ENCODE data around the gene EIF2B5. TPM values are rescaled to one million over a fixed set of nuclear protein-coding genes. Genes with fewer than 3 reads are reported as not detected.
A peak's percentile ranks its signal among the peaks of the same experiment; 100 is the strongest.

EIF2B5 gene
- total and polyA plus RNA-seq, 3 donors from 2014 or later = 36.7 to 48.1 (median 37.2) TPM

DNA sequence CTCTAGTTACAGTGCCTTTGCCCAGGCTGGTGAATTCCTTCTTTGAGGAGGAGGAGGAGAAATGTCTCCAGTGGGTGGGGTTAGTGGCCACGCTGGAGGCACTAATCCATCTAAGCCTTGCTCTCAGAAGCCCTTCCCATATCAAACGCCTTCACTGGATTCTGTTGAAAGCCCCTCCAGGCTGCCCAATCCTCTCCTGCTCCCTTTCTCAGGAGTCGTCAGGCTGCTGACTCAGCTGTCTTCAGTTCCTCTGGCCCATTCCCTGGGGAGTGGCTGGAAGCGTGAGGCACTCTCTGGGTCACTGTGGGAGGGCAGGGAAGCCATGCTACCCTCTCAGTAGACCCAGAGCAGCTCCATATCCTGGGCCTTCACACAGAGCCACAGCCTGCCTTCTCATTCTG, 42.2 kb downstream of the EIF2B5 start:
- no peaks in the 10 kb centered on the region for H3K9me3 ChIP-seq
- H3K27ac ChIP-seq = peak overlapping the region in 1 of 2 donors; percentile 85
- H3K4me3 ChIP-seq = no peak overlapping the region
- H3K36me3 ChIP-seq (ENCODE audit: low read depth, missing control alignments) = peaks cover 6% of the 10 kb centered on the region
- peaks cover 27% of the 10 kb centered on the region for H3K4me1 ChIP-seq
- 15 to 22% methylated on average over 4 of the region's 4 CpGs for WGBS, 2 donors
- TF ChIP-seq, protein P1, sequence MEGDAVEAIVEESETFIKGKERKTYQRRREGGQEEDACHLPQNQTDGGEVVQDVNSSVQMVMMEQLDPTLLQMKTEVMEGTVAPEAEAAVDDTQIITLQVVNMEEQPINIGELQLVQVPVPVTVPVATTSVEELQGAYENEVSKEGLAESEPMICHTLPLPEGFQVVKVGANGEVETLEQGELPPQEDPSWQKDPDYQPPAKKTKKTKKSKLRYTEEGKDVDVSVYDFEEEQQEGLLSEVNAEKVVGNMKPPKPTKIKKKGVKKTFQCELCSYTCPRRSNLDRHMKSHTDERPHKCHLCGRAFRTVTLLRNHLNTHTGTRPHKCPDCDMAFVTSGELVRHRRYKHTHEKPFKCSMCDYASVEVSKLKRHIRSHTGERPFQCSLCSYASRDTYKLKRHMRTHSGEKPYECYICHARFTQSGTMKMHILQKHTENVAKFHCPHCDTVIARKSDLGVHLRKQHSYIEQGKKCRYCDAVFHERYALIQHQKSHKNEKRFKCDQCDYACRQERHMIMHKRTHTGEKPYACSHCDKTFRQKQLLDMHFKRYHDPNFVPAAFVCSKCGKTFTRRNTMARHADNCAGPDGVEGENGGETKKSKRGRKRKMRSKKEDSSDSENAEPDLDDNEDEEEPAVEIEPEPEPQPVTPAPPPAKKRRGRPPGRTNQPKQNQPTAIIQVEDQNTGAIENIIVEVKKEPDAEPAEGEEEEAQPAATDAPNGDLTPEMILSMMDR (IDR thresholded peaks at IDR 0.05) = no peak
- no peak for TF ChIP-seq POLR2A (IDR thresholded peaks at IDR 0.05)
- no peaks in the 10 kb centered on the region for H3K27me3 ChIP-seq
- intact Hi-C loops (cut with DNase I; ENCODE audit: low total_unique reads) = no loop called here
- no peak for DNase-seq

DNA sequence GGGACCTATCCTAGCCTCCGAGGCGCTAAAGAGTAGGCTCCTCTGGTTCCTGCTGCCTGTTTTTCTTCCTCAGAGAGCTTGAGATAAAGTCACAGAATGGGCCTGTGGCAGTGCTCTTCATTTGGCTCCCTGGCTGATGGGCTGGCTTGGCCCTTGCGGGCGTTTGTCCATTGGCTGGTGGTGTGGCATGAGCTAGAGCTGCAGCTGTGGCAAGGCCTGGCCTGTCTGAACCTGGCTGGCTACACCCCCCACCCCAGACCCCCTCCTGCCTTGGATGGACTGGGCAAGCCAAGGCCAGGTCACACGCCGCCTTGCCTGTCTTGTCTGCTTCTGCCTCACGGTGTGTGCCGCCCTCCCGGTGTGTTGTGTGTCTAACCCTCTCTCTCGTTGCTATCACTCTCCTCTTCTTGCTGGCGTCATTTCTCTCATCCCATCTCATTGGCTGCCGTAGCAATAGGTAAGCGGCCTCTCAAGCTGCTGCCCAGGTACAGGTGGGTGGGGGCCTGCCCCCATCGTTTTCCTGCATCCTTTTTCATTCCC, 42.7 kb downstream of the EIF2B5 start:
- DNase-seq = no peak
- Histone ChIP-seq H3K4me3 (no peak overlapping the region), H3K9me3 (no peaks in the 10 kb centered on the region), H3K36me3 (ENCODE audit: low read depth, missing control alignments) (peaks cover 6% of the 10 kb centered on the region), H3K27ac (no peak overlapping the region), H3K27me3 (no peaks in the 10 kb centered on the region), H3K4me1 (peaks cover 27% of the 10 kb centered on the region)
- TF ChIP-seq, protein P1 (IDR thresholded peaks at IDR 0.05) = no peak
- TF ChIP-seq POLR2A (IDR thresholded peaks at IDR 0.05) = no peak
- intact Hi-C loops (cut with DNase I; ENCODE audit: low total_unique reads) = no loop called here
- 87 to 88% methylated on average over 14 of the region's 14 CpGs for WGBS, 2 donors

- H3K36me3 ChIP-seq (ENCODE audit: low read depth, missing control alignments) = peaks cover 6% of the 10 kb centered on the region
- DNase-seq = no peak
- H3K9me3 ChIP-seq = no peaks in the 10 kb centered on the region
- H3K27ac ChIP-seq = no peak overlapping the region
- H3K4me3 ChIP-seq = no peak overlapping the region
- 94 to 95% methylated on average over 12 to 13 of the region's 13 CpGs for WGBS, 2 donors
- H3K27me3 ChIP-seq = no peaks in the 10 kb centered on the region
- intact Hi-C loops (cut with DNase I; ENCODE audit: low total_unique reads) = no loop called here
- TF ChIP-seq POLR2A (IDR thresholded peaks at IDR 0.05) = no peak
- TF ChIP-seq, protein P1 (IDR thresholded peaks at IDR 0.05) = no peak
- H3K4me1 ChIP-seq = peaks cover 27% of the 10 kb centered on the region
Observed at GRCh38 chr3:184178521-184179138, 43.5 kb downstream of the EIF2B5 start.

GRCh38 chr3:184180165-184180564, 45.0 kb downstream of the EIF2B5 start:
- 88 to 90% methylated on average over 6 of the region's 6 CpGs for WGBS, 2 donors
- TF ChIP-seq POLR2A (IDR thresholded peaks at IDR 0.05) = no peak
- TF ChIP-seq, protein P1 (IDR thresholded peaks at IDR 0.05) = no peak
- H3K9me3 ChIP-seq = no peaks in the 10 kb centered on the region
- DNase-seq = no peak
- H3K27ac ChIP-seq = no peak overlapping the region
- H3K36me3 ChIP-seq (ENCODE audit: low read depth, missing control alignments) = peaks cover 6% of the 10 kb centered on the region
- H3K27me3 ChIP-seq = no peaks in the 10 kb centered on the region
- H3K4me1 ChIP-seq = peaks cover 30% of the 10 kb centered on the region
- intact Hi-C loops (cut with DNase I; ENCODE audit: low total_unique reads) = no loop called here
- no peak overlapping the region for H3K4me3 ChIP-seq

DNA sequence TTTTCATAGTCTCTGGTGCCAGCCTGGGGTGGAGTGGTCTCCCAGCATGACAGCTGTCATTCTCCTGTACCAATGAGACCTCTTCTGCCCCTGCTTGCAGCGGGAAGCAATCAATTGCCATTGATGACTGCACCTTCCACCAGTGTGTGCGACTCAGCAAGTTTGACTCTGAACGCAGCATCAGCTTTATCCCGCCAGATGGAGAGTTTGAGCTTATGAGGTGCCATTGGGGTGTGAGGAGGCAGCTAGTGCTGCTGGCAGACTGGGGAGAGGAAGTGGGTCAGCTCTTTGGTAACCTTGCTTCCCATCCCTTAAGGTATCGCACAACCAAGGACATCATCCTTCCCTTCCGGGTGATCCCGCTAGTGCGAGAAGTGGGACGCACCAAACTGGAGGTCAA, 46.4 kb downstream of the EIF2B5 start:
- Histone ChIP-seq H3K36me3 (ENCODE audit: low read depth, missing control alignments) (peaks cover 6% of the 10 kb centered on the region), H3K27ac (no peak overlapping the region), H3K9me3 (no peaks in the 10 kb centered on the region), H3K4me1 (peaks cover 25% of the 10 kb centered on the region), H3K4me3 (no peak overlapping the region), H3K27me3 (no peaks in the 10 kb centered on the region)
- intact Hi-C loops (cut with DNase I; ENCODE audit: low total_unique reads) = no loop called here
- no peak for TF ChIP-seq POLR2A (IDR thresholded peaks at IDR 0.05)
- TF ChIP-seq, protein P1 (IDR thresholded peaks at IDR 0.05) = no peak
- WGBS, 2 donors = 93 to 94% methylated on average over 7 to 9 of the region's 9 CpGs
- no peak for DNase-seq

Measured in testis (tissue), 3 donors.